Small intestine (tissue), 7 donors: Measurements from ENCODE around the gene PPP1R13B. TPM values are rescaled to one million over a fixed set of nuclear protein-coding genes. Genes with fewer than 3 reads are reported as not detected.

Experiments used
- DNase-seq, 2 donors: peaks; one replicate each; pipeline versions ENCODE4 v3.0.0 to v3.0.0-alpha.2; 2013
- FAIRE-seq: peaks from 2 replicates; lab custom pipeline; 2012; peaks lifted over from hg19 to GRCh38; lab: Jason Lieb, UNC
- H3K27ac ChIP-seq, 3 donors: one replicate each; pipeline ENCODE4 v1.5.1; 2013; ENCODE audit warnings: low read length in 2 of 3, mild to moderate bottlenecking in 2 of 3, control low read depth in 1 of 3, inconsistent platforms in 1 of 3, low read depth in 1 of 3, moderate library complexity in 1 of 3
- H3K27me3 ChIP-seq, 3 donors: one replicate each; pipeline ENCODE4 v1.6.1; 2013; ENCODE audit warnings: low read length in 3 of 3, inconsistent platforms in 1 of 3; ENCODE audit not compliant: control insufficient read depth in 3 of 3, insufficient read depth in 3 of 3
- H3K36me3 ChIP-seq, 3 donors: one replicate each; pipeline ENCODE4 v1.6.1; 2013; ENCODE audit warnings: low read length in 3 of 3, inconsistent platforms in 1 of 3, low read depth in 1 of 3, mild to moderate bottlenecking in 1 of 3, moderate library complexity in 1 of 3; ENCODE audit not compliant: control insufficient read depth in 3 of 3, insufficient read depth in 2 of 3
- H3K4me1 ChIP-seq, 3 donors: one replicate each; pipeline ENCODE4 v1.6.1; 2013; ENCODE audit warnings: low read length in 2 of 3, inconsistent platforms in 1 of 3, low read depth in 1 of 3, mild to moderate bottlenecking in 1 of 3, moderate library complexity in 1 of 3; ENCODE audit not compliant: control insufficient read depth in 3 of 3, insufficient read depth in 2 of 3
- H3K4me3 ChIP-seq, 3 donors: one replicate each; pipeline ENCODE4 v1.5.1; 2013; ENCODE audit warnings: low read length in 3 of 3, control low read depth in 1 of 3, inconsistent platforms in 1 of 3, low read depth in 1 of 3, mild to moderate bottlenecking in 1 of 3, moderate library complexity in 1 of 3
- H3K9me3 ChIP-seq, 2 donors: one replicate each; pipeline ENCODE4 v1.6.1; 2013; ENCODE audit warnings: low read depth in 1 of 2, low read length in 1 of 2; ENCODE audit not compliant: control insufficient read depth in 2 of 2, insufficient read depth in 1 of 2
- WGBS, 3 donors: extraction: QIAGEN DNeasy Blood & Tissue Kit; methylation state at CpG; one replicate each; pipeline ENCODE4 v1.1.7; 2013; 5-methylcytosine and 5-hydroxymethylcytosine counted together
- polyA plus RNA-seq, 4 donors: library from polyadenylated mRNA; stranded (reverse) in 3 of 4; unstranded in 1 of 4; fragments of 200-250 nt in 3 of 4; fragments of 120-200 nt in 1 of 4; gene quantifications; one replicate each; pipeline versions ENCODE4 v1.2.1 to v1.2.3, GENCODE V29; 2013
- donor health status: healthy with polysubstance abuse.
- donor health status: control.
- donor health status: control.
- donor health status: Bipolar disorder and iron deficiency.
- donor health status: healthy.

PPP1R13B gene
- polyA plus RNA-seq, 4 donors, result 17.8 to 28.1 (median 23.3) TPM

GRCh38 chr14:103753774-103754173, 93.6 kb downstream of the PPP1R13B start:
- FAIRE-seq (no peak), DNase-seq (no peak)
- Histone ChIP-seq H3K36me3 (peaks cover 0 to 21% (median 3%) of the 10 kb centered on the region in 3 donors), H3K27me3 (no peaks in the 10 kb centered on the region), H3K27ac (no peak overlapping the region), H3K4me1 (peaks cover 0 to 2% (median 0%) of the 10 kb centered on the region in 3 donors), H3K9me3 (no peaks in the 10 kb centered on the region), H3K4me3 (no peak overlapping the region)
- WGBS, 3 donors, result 83 to 87% (median 86%) methylated on average over 9 of the region's 9 CpGs

- Histone ChIP-seq H3K9me3 (no peaks in the 10 kb centered on the region), H3K36me3 (peaks cover 0 to 47% (median 2%) of the 10 kb centered on the region in 3 donors), H3K4me1 (peaks cover 0 to 9% (median 0%) of the 10 kb centered on the region in 3 donors), H3K27me3 (no peaks in the 10 kb centered on the region), H3K4me3 (no peak overlapping the region), H3K27ac (no peak overlapping the region)
- FAIRE-seq (no peak), DNase-seq (peak in 1 of 2 donors; percentile 28)
- 74 to 85% (median 80%) methylated on average over 5 of the region's 5 CpGs for WGBS, 3 donors
Measured at GRCh38 chr14:103749860-103750259, 97.5 kb downstream of the PPP1R13B start.

DNA sequence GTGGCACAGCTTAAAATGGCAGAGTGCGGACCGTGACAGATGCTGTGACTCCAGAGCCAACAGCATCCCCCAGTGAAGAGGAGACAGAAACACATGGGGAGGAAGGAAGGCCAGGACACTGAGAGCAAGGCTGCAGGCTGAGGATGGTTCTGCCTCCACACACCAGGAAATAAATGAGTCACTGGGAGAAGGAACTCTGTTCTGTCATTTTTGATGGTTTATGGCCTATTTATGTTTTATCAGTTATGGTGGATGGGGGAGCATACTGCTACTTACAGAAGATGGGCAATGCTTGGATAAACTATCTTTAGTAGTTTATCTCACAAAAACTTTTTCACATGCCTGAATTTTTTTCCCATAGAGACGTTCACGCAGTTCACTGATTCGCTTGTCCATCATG, 97.9 kb downstream of the PPP1R13B start:
- Histone ChIP-seq H3K9me3 (no peaks in the 10 kb centered on the region), H3K27me3 (no peaks in the 10 kb centered on the region), H3K27ac (no peak overlapping the region), H3K4me1 (peaks cover 0 to 10% (median 0%) of the 10 kb centered on the region in 3 donors), H3K4me3 (no peak overlapping the region), H3K36me3 (peaks cover 0 to 51% (median 2%) of the 10 kb centered on the region in 3 donors)
- WGBS, 3 donors, result 88 to 90% (median 88%) methylated on average over 5 of the region's 5 CpGs
- DNase-seq (peak; percentile 48 to 61), FAIRE-seq (no peak)

DNA sequence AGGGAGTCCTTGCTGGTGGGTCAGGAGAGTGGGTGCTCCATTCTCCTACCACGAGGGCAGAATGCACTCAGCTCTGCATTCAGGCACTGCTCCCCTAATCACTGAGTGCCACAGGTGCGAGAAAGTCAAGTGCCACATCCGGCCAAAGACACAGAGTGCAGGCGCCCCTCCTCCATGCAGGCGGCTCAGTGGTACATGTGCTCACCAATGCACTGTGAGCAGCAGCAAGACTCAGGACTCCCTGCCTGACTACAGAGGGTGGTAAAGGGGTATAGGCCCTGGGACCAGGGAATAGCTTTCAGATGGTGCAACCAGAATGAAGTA, 98.9 kb downstream of the PPP1R13B start:
- FAIRE-seq, result no peak
- H3K36me3 ChIP-seq, result peaks cover 0 to 50% (median 2%) of the 10 kb centered on the region in 3 donors
- H3K4me3 ChIP-seq, result no peak overlapping the region
- DNase-seq, result no peak
- H3K27ac ChIP-seq, result no peak overlapping the region
- no peaks in the 10 kb centered on the region for H3K27me3 ChIP-seq
- 72 to 81% (median 76%) methylated on average over 5 of the region's 5 CpGs for WGBS, 3 donors
- H3K4me1 ChIP-seq, result peaks cover 0 to 10% (median 0%) of the 10 kb centered on the region in 3 donors
- no peaks in the 10 kb centered on the region for H3K9me3 ChIP-seq

GRCh38 chr14:103746701-103747100, 100.7 kb downstream of the PPP1R13B start:
- H3K4me1 ChIP-seq, result peaks cover 0 to 13% (median 0%) of the 10 kb centered on the region in 3 donors

DNA sequence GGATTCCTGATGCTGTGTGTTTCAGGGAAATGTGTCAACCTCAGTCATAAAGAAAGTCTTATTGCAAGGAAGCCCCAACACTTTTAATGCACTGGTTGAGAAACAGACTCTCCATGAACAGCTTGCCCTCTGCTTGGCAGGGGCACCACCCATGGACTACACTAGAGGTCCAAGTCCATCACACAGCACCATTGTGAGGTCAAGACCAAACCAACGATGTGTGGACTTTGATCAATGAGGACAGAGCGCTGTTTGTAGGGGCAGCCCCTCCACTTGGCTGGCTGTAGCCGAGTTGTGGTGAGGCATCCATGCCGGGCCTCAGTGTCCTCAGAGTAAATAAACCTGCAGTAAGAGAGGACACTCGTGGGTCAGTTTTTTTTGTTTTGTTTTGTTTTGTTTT, 102.0 kb downstream of the PPP1R13B start:
- Histone ChIP-seq H3K36me3 (peaks cover 0 to 66% (median 5%) of the 10 kb centered on the region in 3 donors), H3K4me1 (peaks cover 0 to 13% (median 0%) of the 10 kb centered on the region in 3 donors), H3K9me3 (no peaks in the 10 kb centered on the region), H3K27me3 (no peaks in the 10 kb centered on the region), H3K4me3 (no peak overlapping the region), H3K27ac (no peak overlapping the region)
- FAIRE-seq (no peak), DNase-seq (peak; percentile 61 to 87)
- 38 to 74% (median 49%) methylated on average over 5 of the region's 5 CpGs for WGBS, 3 donors

More at GRCh38 chr14:103746701-103747100, 100.7 kb downstream of the PPP1R13B start:
- 90 to 95% (median 92%) methylated on average over 10 of the region's 10 CpGs for WGBS, 3 donors
- Histone ChIP-seq H3K36me3 (peaks cover 0 to 57% (median 3%) of the 10 kb centered on the region in 3 donors), H3K27me3 (no peaks in the 10 kb centered on the region), H3K9me3 (no peaks in the 10 kb centered on the region), H3K27ac (no peak overlapping the region), H3K4me3 (no peak overlapping the region)
- no peak for DNase-seq
- no peak for FAIRE-seq

DNA sequence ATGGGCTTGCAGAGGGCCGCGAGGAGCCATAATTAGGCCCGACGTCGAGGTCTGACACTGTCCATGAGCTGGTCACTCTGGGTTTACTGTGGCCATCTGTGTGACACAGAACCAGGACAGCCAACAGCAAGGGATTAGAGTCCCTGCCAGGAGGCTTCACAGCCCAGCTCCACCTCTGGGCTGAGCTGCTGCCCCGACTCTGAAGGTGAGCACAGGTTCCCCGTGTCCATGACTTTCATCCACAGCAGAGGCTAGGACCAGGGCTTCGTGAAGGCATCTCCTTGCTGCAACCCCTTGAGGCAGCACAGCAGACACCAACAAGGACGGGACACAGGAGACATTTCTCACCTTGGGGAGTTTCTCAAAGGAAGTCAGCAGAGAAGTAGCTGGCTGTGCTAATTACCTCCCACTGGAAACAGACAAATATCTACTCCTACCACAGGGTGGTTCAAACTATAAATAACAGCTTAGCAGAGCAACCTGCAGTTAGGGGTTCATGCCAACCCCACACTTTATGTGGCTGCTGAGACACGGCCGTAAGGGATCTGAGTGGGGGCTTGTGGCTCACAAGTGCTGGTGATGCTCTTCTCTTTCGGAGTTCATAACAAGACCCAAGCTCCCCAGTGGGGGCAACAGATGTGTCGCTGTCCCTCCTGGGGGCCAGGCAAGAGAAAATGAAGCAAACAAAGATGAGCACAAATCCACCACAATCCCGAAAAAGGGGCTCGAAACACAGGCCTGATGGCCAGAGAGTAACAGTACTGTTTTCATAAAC, 102.6 kb downstream of the PPP1R13B start:
- Histone ChIP-seq H3K27ac (no peak overlapping the region), H3K36me3 (peaks cover 0 to 72% (median 8%) of the 10 kb centered on the region in 3 donors), H3K4me3 (no peak overlapping the region), H3K4me1 (peaks cover 0 to 13% (median 0%) of the 10 kb centered on the region in 3 donors), H3K27me3 (no peaks in the 10 kb centered on the region), H3K9me3 (no peaks in the 10 kb centered on the region)
- DNase-seq (no peak), FAIRE-seq (no peak)
- 86 to 89% (median 87%) methylated on average over 15 of the region's 15 CpGs for WGBS, 3 donors

DNA sequence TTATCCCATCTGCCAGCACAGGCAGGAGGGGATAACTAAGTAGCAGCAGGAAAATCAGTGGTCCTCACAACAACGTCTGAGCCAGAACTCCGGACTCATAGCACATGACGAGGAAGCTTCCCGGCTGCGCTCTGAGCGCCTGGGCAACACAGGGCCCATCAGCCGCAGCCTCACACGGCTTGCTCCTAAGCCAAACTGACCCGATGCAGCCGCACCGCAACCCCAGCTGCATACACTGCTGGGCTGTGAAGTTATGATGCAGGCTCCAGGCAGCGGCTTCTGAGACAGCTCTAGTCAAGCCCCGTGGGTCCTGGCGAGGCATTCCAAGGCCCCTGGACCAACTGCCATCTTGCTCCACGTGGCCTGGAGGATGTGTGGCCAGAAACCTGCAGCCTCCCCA, 103.7 kb downstream of the PPP1R13B start:
- Histone ChIP-seq H3K36me3 (peaks cover 0 to 79% (median 10%) of the 10 kb centered on the region in 3 donors), H3K4me3 (no peak overlapping the region), H3K27me3 (no peaks in the 10 kb centered on the region), H3K4me1 (peaks cover 0 to 11% (median 0%) of the 10 kb centered on the region in 3 donors), H3K27ac (peak overlapping the region in 1 of 3 donors; percentile 8), H3K9me3 (no peaks in the 10 kb centered on the region)
- WGBS, 3 donors, result 92 to 93% (median 92%) methylated on average over 15 of the region's 15 CpGs
- DNase-seq (no peak), FAIRE-seq (no peak)
